GM23338 (cell line): ENCODE results near the gene SP140L.

Source experiments
- CTCF ChIP-seq, 2 experiments: fragments of 200-600 bp in 1 of 2; sonication (generic) in 1 of 2; conservative IDR thresholded peaks; 2 replicates each; pipeline versions ENCODE4 v1.5.1 to v1.6.1; 2016 to 2017; ENCODE audit warnings: antibody characterized with exemption in 2 of 2, low read depth in 2 of 2, mild to moderate bottlenecking in 2 of 2, moderate library complexity in 1 of 2
- EZH2 ChIP-seq: fragments of 200-600 bp; sonication (generic); IDR thresholded peaks from one replicate; pipeline ENCODE4 v1.8.0; 2017; ENCODE audit warnings: antibody characterized with exemption, mild to moderate bottlenecking, low read depth; ENCODE audit not compliant: unreplicated experiment
- JUNB ChIP-seq: IDR thresholded peaks from one replicate; pipeline ENCODE4 v1.6.1; 2016; ENCODE audit warnings: antibody characterized with exemption; ENCODE audit not compliant: unreplicated experiment
- POLR2AphosphoS5 ChIP-seq: IDR thresholded peaks from 2 replicates; pipeline ENCODE4 v1.6.1; 2016; ENCODE audit warnings: antibody characterized with exemption, low read depth
- REST ChIP-seq: IDR thresholded peaks from one replicate; pipeline ENCODE4 v1.6.1; 2018; ENCODE audit warnings: antibody characterized with exemption; ENCODE audit not compliant: unreplicated experiment

- TF ChIP-seq CTCF (conservative IDR thresholded peaks at IDR 0.05; ENCODE audit: low read depth in 2 of 2), result no peak
- TF ChIP-seq REST, result no peak
- no peak for TF ChIP-seq POLR2AphosphoS5
- TF ChIP-seq JUNB, result no peak
- no peak for TF ChIP-seq EZH2
These were observed 83.3 kb downstream of the SP140L start for GRCh38 chr2:230410263-230410662.
